Measurements from ENCODE around the gene LRRC37A. TPM values are rescaled to one million over a fixed set of nuclear protein-coding genes. Genes with fewer than 3 reads are reported as not detected.
"Not testable (repeated sequence)": the region's sequence is repeated elsewhere in the genome, so short reads cannot be mapped to it uniquely, and the experiment has no call there.

LRRC37A gene
- 0.78 TPM in 1 of 2 replicates, not detected in the other for total RNA-seq (2014; rRNA removed; shearing (Covaris generic); ENCODE audit: low replicate concordance)

- DNase-seq (ENCODE audit: low read depth); in situ Hi-C loops (cut with HindIII; ENCODE audit: low pct_unique_long_range_greater_than_20kb, low sequenced_read_pairs): not testable (repeated sequence)
Observed at GRCh38 chr17:46294831-46295230, at the start of gene LRRC37A. Gene LRRC37A, plus strand, starts transcription at chr17:46295131. Its CDS starts 3 bp downstream, at chr17:46295134.

GRCh38 chr17:46249153-46249552 lies 45.8 kb upstream of the LRRC37A start:
- in situ Hi-C loops (cut with HindIII; ENCODE audit: low pct_unique_long_range_greater_than_20kb, low sequenced_read_pairs), result not testable (repeated sequence)

GRCh38 chr17:46252804-46253203 lies 42.1 kb upstream of the LRRC37A start:
- DNase-seq (ENCODE audit: low read depth); in situ Hi-C loops (cut with HindIII; ENCODE audit: low pct_unique_long_range_greater_than_20kb, low sequenced_read_pairs): not testable (repeated sequence)

More at GRCh38 chr17:46249153-46249552, 45.8 kb upstream of the LRRC37A start:
- DNase-seq (ENCODE audit: low read depth), result not testable (repeated sequence)

GRCh38 chr17:46253722-46254121 lies 41.2 kb upstream of the LRRC37A start:
- in situ Hi-C loops (cut with HindIII; ENCODE audit: low pct_unique_long_range_greater_than_20kb, low sequenced_read_pairs); DNase-seq (ENCODE audit: low read depth): not testable (repeated sequence)

- DNase-seq (ENCODE audit: low read depth); in situ Hi-C loops (cut with HindIII; ENCODE audit: low pct_unique_long_range_greater_than_20kb, low sequenced_read_pairs): not testable (repeated sequence)
Observed at GRCh38 chr17:46254215-46254614, 40.7 kb upstream of the LRRC37A start.

GRCh38 chr17:46256369-46256768 lies 38.6 kb upstream of the LRRC37A start:
- in situ Hi-C loops (cut with HindIII; ENCODE audit: low pct_unique_long_range_greater_than_20kb, low sequenced_read_pairs); DNase-seq (ENCODE audit: low read depth): not testable (repeated sequence)

- DNase-seq (ENCODE audit: low read depth); in situ Hi-C loops (cut with HindIII; ENCODE audit: low pct_unique_long_range_greater_than_20kb, low sequenced_read_pairs): not testable (repeated sequence)
Observed at GRCh38 chr17:46259845-46260661, 34.9 kb upstream of the LRRC37A start.

- no peak for DNase-seq (ENCODE audit: low read depth)
- in situ Hi-C loops (cut with HindIII; ENCODE audit: low pct_unique_long_range_greater_than_20kb, low sequenced_read_pairs), result no loop called here
Observed at GRCh38 chr17:46262271-46262670, 32.7 kb upstream of the LRRC37A start.

- DNase-seq (ENCODE audit: low read depth), result no peak
- in situ Hi-C loops (cut with HindIII; ENCODE audit: low pct_unique_long_range_greater_than_20kb, low sequenced_read_pairs), result no loop called here
Observed at GRCh38 chr17:46264456-46265198, 30.3 kb upstream of the LRRC37A start.

GRCh38 chr17:46266063-46266655 lies 28.8 kb upstream of the LRRC37A start:
- DNase-seq (ENCODE audit: low read depth); in situ Hi-C loops (cut with HindIII; ENCODE audit: low pct_unique_long_range_greater_than_20kb, low sequenced_read_pairs): not testable (repeated sequence)

GRCh38 chr17:46266656-46267544 lies 28.0 kb upstream of the LRRC37A start:
- in situ Hi-C loops (cut with HindIII; ENCODE audit: low pct_unique_long_range_greater_than_20kb, low sequenced_read_pairs), result no loop called here
- DNase-seq (ENCODE audit: low read depth), result peak; percentile 84

GRCh38 chr17:46270032-46270431 lies 24.9 kb upstream of the LRRC37A start:
- no peak for DNase-seq (ENCODE audit: low read depth)
- in situ Hi-C loops (cut with HindIII; ENCODE audit: low pct_unique_long_range_greater_than_20kb, low sequenced_read_pairs), result no loop called here

GRCh38 chr17:46273541-46274236 lies 21.2 kb upstream of the LRRC37A start:
- no peak for DNase-seq (ENCODE audit: low read depth)
- in situ Hi-C loops (cut with HindIII; ENCODE audit: low pct_unique_long_range_greater_than_20kb, low sequenced_read_pairs), result no loop called here

GRCh38 chr17:46274238-46274637 lies 20.7 kb upstream of the LRRC37A start:
- in situ Hi-C loops (cut with HindIII; ENCODE audit: low pct_unique_long_range_greater_than_20kb, low sequenced_read_pairs), result no loop called here
- DNase-seq (ENCODE audit: low read depth), result no peak

GRCh38 chr17:46276728-46277479 lies 18.0 kb upstream of the LRRC37A start:
- DNase-seq (ENCODE audit: low read depth); in situ Hi-C loops (cut with HindIII; ENCODE audit: low pct_unique_long_range_greater_than_20kb, low sequenced_read_pairs): not testable (repeated sequence)

- in situ Hi-C loops (cut with HindIII; ENCODE audit: low pct_unique_long_range_greater_than_20kb, low sequenced_read_pairs); DNase-seq (ENCODE audit: low read depth): not testable (repeated sequence)
Observed at GRCh38 chr17:46281336-46281735, 13.6 kb upstream of the LRRC37A start.

All from Caki2 (cell line).